CMK (cell line): ENCODE data around the gene NCOA6.
"Not testable (repeated sequence)": the region's sequence is repeated elsewhere in the genome, so short reads cannot be mapped to it uniquely, and the experiment has no call there.

ENCODE experiments used
- DNase-seq: peaks from one replicate; pipeline ENCODE4 v3.0.0-alpha.2; 2010; ENCODE audit warnings: low read depth

Gene NCOA6

DNA sequence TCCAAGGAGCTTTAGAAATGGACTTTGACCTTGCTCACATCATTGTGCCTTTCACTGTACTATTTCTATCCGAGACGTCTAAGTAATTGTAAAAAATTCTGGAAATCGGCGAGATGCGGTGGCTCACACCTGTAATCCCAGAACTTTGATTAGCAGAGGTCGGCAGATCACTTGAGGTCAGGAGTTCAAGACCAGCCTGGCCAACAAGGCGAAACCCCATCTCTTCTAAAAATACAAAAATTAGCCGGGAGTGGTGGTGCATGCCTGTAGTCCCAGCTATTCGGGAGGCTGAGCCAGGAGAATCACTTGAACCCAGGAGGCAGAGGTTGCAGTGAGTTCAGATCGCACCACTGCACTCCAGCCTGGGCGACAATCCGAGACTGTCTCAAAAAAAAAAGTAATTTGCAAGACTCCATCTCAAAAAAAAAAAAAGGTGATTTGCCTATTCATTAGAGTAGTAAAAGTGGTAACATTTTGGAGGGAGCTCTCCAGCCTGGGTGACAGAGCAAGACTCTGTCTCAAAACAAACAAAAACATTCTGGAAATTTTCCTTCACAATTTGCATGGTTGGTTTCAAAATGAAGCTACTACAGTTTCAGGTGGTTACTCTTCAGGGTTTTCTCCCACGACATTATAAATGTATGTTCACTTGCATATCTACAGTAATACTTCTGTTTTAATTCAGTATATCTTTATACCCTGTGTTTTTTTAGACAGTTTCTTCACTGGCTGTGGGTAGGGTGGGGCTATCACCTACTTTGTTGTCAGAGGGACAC, 106.0 kb downstream of the NCOA6 start:
- not testable (repeated sequence) for DNase-seq

DNA sequence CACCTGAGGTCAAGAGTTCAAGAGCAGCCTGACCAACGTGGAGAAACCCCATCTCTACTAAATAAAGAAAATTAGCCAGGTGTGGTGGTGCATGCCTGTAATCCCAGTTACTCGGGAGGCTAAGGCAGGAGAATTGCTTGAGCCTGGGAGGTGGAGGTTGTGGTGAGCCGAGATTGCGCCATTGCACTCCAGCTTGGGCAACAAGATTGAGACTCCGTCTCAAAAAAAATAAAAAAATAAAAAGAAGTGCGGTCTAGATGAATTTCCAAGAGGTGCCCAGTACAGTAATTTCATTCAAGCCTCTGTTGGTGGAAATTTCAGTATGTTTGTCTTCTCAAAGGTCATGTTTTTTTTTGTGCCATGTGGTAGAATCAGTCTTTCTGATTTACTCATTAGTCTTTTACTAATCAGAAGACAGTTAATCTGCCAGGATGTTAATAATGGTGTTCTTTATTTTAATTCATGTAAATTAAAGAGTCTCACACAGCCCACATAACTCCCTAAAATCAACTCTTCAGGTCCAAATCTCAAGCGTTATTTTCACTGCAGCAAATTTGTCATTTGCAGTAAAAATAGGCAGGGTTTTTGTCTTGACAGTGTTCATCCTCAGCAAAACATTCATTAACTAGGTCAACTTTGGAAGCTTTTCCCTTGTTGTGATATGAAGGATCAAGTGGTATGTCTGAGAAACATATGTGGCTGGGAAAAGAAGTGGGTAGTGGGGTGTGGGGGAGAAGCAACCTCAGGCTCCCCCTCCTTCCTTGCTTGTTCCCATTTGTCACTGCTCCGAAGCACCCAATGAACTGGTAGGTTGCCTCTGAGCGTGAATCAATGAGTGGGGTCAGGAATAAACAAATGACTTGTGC, 108.0 kb downstream of the NCOA6 start:
- no peak for DNase-seq

DNA sequence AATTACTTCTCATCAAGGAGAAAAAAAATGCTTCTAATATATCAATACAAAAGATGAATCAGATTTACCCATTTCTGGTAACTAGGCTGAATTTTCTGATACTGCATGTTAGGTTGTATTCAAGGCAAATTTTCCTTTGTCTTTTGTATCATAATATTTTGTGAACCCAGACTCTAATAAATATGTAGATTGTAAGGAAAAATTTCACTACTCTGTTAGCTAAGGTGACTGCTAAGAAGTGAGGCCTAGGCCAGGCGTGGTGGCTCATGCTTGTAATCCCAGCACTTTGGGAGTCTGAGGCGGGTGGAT, 108.6 kb downstream of the NCOA6 start:
- DNase-seq = no peak

DNA sequence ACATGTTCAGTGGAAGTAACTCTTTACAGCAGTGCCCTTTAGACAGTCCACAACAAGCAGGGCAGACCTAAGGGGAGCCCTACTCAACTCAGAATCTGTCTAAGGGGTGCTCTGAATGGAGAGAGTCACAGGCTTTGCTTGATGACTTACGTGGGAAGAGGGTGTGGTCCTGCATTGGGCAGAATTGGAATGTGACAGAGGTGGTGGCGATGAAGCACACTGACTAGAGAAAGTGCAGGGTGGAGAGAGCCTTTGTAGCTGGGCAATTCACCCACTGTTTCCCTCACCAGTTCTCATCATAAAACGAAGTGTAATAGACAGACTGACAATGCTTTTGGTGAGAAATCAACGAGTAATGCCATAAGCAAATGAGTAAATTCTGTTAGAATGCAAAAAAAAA, 110.1 kb downstream of the NCOA6 start:
- no peak for DNase-seq

DNA sequence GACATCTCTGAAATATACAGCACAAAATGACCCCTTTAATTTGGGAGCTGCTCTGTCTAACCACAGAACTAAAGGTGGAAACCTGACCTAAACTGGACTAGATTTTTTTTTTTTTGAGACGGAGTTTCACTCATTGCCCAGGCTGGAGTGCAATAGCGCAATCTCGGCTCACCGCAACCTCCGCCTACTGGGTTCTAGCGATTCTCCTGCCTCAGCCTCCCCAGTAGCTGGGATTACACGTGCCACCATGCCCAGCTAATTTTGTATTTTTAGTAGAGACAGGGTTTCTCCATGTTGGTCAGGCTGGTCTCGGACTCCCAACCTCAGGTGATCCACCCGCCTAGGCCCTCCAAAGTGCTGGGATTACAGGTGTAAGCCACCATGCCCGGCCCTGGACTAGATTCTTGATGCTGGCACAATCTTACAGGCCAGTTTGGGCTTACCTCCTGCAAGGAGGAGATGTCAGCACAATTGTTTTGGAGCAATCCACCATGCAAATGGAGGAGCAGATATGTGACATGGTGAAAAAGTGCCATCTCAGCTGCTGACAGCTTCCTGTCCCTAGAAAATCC, 111.4 kb downstream of the NCOA6 start:
- not testable (repeated sequence) for DNase-seq

DNA sequence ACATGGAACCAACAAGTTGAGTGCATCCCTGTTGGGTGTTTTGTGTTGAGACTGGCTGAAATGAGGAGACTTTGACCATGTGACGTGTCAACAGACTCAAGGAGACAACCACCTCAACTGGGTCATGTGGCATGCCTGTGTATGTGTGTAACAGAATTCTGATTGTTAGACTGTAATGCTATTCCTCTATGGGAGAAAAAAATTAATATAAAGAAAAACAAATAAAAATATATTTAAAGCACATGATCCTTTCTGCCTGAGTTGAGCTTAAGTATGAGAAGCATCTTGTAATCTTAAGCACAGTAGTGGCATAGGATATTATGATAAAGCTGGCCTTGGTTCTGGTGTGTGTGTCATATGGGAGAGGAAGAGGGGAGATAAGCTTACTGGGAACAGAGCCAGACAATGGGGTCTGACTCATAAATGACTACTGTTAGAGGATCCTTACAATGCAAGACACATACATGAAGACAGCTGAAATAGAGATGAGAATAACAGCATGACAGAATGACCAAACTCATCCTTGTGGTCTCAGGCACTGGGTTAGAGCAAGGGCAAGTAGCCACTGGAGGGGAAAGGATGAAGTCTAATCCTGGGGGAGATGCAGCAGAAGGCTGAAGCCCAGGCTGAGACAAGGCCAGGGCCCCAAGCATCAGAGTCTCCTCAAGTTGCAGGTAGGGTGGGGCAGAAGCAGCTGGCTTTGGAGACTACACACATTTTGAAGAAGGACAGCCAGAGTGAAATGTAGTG, 112.1 kb downstream of the NCOA6 start:
- DNase-seq = no peak

DNA sequence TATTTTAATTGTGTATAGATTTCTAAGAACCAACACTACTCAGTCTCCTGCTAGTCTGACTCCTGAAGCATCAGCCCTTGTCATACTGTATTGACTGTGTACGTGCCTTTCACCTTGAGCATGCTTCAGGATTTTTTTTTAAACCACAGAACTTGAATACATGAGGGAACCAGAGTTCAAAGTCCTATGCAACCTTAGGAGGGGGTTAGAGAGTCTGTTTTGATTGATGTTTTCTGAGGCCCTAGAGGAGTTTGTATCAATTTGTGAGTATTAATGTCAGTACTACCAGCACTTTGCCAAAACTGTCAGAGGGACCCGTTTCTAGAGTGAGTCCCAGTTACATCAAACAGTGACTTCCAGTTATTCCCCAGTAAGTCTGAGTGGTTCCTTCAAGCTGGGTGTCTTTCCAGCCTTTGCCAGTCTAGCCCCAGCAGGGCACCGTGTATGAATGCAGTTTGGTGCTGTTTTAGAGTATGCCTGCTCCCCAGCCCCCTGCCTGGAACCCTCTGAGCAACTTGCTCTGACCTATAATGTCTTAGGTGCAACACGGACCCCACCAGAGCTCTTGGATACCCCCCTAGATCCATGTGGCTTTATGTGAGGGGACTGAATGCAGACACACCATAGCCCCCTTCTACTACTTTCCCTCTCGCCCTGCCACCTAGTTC, 112.8 kb downstream of the NCOA6 start:
- DNase-seq = no peak

DNA sequence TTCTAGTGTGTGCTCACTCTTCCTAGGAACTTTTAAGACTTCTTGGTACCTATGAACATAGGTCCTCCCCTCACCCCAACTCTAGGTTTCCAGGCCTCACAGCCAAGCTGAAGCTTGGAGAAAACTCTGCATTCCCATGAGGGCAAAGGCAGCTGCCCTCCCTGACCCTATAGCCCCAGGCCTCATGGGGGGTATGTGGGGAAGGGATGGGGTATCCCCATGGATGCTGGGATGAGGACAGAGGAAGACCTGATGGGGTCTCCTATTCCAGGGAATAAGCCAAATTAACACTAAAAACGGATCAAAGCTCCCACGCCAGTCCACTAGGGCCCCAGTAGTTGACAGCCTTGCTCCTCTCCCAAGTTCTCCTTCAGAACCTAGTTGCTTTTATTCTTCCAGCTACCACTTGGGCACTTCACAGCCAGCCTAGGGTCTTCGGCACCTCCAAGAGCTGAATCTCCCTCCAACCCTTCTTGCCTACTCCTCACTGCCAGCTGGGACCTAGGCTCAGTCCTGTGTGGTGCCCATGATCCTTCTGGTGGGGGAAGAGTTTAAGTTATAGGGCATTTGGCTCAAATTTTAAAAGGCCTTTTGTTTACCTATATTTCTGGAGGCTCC, 113.5 kb downstream of the NCOA6 start:
- DNase-seq = no peak

DNA sequence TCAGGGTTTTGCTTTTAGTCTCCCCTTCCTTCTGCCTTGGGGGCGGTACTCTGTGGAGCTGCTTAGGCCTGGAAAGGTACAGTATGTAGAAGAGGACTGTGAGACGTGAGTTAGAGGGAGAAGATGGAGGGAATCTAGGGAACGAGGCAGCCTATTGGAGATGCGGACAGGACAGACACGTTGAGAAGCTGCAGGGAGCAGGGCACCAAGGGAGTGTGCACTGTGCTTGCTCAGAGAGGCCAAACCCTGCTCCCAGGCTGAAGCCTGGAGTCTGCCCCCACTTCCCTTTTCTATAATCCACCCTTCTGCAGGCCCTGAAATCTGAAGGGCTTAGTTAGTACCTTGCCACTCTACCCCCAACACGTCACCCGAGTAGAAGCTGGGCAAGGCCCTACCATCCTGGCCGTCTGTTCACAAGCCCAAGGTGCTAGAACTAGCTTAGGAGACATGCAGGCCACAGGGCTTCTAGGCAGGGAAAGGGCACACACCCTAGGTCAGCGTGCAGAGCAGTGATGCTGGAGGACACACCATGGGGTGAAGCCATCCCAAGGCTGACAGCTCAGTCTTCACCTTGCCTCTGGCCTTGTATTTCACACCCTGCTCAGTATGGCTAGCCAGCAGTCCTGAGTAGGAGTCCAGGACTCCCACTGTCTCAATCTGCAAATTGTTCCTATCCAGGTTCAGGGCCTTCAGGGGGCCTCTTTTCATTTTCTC, 114.4 kb downstream of the NCOA6 start:
- DNase-seq = no peak

DNA sequence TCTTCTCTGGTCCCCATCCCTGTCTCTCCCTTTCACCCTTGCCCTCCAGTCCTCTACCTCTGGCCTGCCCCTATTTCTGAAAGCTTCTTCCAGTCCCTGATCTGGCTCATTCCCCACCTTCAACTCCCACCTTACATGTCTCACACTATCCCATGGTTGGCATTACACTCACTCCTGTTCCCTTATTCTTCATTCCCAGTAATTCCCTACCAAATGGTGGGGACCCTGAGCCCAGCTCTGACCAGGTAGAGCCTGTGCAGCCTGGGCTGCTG, 114.9 kb downstream of the NCOA6 start:
- no peak for DNase-seq

DNA sequence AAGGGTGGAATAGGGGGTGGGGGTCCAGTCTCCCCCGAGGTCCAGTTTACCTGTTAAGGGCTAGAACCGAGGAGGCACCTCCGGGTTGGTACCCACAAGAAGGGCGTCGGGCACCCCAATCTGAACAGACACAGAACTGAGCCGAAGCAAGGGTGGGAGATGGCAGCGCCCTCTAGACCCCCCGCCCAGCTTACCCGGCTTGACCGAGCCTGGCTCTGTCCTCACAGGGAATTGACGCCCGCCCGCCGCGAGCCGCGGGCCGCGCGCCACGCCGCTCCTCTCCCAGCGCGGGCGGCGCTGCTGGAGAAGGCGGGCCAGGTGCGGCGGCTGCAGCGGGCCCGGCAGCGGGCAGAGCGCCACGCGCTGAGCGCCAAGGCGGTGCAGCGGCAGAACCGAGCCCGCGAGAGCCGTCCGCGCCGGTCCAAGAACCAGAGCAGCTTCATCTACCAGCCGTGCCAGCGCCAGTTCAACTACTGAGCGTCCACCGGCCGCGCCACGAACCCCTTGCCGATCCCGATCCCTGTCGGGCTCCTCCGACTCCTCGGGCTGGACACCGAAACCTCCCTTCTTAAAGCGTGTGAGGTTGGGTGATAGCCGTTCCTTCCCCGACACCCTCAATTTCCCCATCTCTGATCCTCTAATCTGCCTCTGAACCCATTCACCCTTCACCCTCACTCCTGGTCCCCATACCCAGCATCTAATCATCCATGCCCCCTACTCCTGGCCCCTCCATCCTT, 115.5 kb downstream of the NCOA6 start:
- DNase-seq = no peak

DNA sequence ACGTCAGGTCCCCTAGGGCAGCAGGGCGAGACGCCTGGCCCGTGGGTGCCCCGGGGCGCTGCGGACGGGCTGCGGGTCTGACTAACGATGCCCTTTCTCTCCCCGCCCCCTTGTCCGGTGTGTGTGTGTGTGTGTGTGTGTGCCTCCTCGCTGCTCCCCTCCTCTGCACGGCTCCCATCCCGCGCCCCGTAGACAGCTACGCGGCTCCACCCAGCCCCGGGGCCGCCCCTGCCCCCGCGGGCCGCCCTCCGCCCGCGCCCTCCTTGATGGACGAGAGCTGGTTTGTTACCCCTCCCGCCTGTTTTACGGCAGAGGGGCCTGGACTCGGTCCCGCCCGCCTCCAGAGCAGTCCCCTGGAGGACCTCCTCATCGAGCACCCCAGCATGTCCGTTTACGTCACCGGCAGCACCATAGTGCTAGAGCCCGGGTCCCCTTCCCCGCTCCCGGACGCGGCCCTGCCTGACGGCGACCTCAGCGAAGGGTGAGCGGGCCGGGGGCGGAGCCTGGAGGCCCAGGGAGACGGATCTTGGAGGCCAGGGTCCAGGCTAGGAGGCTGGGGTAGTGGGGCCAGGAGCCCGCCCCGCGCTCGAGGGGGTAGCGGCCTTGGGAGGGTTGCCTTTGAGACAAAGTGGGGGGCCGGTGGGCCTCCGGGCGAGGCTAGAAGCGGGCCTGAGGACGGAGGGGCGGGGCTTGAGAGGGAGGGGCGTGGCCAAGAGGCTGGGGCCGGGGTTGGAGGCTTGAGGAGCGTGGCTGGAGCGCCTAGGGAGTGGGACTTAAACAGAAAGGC, 116.2 kb downstream of the NCOA6 start:
- DNase-seq = peak; percentile 60

DNA sequence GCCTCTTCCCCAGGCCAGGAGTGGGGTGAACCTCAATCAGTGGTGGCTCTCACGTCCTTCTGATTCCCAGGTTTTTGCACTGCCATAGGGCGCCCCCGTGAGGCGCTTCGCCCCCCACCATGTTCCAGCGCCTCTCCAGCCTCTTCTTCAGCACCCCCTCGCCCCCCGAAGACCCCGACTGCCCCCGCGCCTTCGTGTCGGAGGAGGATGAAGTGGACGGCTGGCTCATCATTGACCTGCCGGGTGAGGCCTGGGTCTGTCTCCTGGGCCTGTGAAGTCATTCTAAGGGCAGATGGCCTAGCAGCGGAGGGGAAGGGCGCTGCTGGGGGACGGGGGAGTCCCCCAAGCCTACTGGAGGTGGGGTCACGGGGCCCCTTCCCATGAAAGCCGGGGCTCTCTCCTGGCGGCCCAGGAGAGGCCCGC, 116.8 kb downstream of the NCOA6 start:
- DNase-seq = no peak

DNA sequence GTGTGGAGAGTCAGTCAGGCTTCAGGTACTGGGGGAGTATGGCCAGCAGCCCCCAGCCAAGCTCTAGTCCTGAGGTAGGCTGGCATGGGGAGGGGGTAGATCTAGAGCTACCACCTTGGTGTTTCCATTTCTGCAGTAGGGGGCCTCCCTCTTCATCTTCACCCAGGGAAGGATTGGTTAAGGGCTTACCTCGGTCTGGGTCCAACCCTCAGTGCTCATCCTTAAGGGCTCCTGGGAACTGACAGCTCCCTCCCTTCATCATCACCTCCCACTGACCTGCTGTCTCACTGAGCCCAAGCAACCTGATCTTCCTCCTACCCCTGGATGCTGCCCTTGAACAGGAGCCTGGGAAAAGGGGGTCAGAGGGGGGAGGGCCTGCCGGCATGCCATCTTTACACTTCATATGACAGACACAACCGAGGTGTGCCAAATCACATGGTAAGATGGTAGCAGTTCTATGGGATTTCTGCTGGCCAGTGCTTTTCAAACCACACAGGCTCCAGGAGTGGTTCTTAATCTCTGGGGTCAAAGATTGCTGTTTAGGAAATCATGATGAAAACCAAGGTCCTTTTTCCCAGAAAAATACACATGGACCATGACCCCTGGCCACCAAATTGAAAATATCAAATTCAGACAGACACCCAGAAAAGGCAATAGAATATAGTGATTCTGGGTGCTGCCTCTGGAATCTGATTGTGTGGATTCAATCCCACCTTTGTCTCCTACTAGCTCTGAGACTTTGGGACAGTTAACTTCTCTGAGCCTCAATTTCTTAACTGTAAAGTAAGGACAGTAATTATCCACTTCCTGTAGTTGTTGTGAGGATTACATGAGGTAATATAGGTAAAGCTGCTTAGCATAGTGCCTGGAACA, 118.3 kb downstream of the NCOA6 start:
- DNase-seq = no peak

DNA sequence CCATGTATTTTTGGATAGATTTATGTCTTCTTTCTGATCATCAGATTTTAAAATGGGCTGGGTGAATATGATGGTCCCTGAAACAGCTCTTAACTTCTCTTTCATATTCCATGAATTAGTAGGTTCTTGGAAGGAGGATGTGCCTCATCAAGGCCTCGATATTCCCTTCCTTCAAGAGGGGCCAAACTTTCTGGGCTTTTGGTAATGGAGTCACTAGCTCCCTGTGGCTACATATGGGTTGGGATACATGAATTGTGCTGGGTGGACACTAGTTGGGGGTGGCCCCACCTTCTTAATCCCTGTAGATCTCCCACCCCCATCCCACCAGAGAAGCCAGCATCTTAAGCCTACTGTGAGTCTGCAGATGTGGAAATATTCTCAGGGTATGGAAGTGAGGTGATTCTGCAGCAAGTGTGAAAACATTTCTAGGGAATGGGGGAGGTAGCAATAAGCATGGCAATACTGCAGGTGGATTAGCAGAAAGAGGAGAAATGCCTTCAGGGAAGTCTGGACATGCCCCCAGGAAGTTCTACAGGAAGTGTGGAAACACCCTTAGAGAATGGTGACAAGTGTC, 119.1 kb downstream of the NCOA6 start:
- DNase-seq = no peak

DNA sequence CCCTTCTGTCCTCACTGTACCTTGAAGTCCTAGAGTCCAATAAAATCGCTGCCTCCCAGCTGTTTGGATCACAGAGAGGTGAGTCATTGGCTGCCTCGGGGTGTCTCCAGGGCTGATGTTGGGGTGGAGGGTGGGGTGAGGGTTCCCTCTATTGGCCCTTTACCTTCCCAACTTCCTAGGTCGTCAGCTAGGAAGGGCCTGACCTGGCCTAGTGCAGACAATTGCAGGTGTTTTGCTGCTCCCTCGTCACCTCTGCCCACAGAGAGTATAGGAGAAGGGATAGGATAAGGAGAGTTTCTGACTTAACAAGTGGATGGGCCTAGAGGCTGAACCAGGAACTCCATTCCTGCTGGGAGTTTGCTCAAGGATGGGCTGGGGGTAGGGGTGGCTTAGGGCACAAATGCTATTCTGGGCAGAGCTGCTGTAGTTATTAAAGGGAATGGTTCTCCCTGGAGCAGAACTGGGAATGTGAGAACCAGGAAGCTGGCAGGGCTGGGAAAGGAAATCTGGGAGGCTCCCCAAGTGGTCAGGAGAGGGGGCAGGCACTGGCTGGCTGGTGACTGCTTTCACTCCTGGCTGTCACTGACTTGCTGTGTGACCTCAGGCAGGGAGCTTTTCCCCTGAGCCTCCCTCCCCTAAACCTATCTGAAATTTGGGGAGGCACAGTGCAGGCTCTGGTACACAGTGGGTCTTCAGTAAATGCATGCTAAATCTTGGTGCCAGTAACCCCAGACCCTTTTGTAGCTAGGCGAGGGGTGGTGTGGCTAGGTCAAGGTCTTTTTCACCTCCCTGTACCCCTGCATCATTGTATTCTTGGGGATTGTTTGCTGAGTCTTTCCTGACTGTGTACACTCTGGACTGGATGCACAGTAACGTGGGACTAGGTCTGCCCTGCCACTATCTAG, 119.8 kb downstream of the NCOA6 start:
- no peak for DNase-seq

DNA sequence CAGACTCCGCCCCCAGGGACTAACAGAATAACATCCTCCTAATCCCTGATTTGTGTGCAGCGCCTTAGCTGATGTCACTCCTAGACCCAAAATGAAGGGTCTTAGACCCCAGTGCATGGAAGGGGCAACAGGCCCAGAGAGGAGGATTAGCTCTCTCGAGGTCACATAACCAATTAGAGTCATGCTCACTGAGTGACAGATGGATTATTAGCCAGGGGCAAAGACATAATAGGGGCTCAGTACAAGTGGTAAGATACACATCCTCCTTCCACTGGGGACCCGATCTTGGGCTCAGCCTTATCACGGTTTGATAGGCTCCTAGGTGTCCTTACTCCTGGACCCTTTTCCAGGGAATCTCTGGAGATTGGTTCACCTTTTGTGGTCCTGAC, 120.4 kb downstream of the NCOA6 start:
- no peak for DNase-seq
